GM12892 (cell line): ENCODE measurements around the gene ASH1L.

Experiments used
- POLR2A ChIP-seq: IDR thresholded peaks from 2 replicates; pipeline ENCODE4 v1.6.1; 2011; ENCODE audit warnings: low read depth, low read length, control low read depth
- TAF1 ChIP-seq: IDR thresholded peaks from 2 replicates; pipeline ENCODE4 v1.6.1; 2011; ENCODE audit warnings: low read depth, mild to moderate bottlenecking, control low read depth, low read length, borderline replicate concordance

- TF ChIP-seq TAF1 (no peak), POLR2A (no peak)
These were observed 90.0 kb downstream of the ASH1L start for GRCh38 chr1:155472491-155473083.
